NCI-H1417 treated with DMSO at 0.1 percent for 48 hours (cell line): Measurements from ENCODE around the gene COX6B2.

ENCODE experiments used
- DNase-seq: peaks from one replicate; lab custom pipeline; 2025; lab: John Stamatoyannopoulos, UW

COX6B2 gene

DNA sequence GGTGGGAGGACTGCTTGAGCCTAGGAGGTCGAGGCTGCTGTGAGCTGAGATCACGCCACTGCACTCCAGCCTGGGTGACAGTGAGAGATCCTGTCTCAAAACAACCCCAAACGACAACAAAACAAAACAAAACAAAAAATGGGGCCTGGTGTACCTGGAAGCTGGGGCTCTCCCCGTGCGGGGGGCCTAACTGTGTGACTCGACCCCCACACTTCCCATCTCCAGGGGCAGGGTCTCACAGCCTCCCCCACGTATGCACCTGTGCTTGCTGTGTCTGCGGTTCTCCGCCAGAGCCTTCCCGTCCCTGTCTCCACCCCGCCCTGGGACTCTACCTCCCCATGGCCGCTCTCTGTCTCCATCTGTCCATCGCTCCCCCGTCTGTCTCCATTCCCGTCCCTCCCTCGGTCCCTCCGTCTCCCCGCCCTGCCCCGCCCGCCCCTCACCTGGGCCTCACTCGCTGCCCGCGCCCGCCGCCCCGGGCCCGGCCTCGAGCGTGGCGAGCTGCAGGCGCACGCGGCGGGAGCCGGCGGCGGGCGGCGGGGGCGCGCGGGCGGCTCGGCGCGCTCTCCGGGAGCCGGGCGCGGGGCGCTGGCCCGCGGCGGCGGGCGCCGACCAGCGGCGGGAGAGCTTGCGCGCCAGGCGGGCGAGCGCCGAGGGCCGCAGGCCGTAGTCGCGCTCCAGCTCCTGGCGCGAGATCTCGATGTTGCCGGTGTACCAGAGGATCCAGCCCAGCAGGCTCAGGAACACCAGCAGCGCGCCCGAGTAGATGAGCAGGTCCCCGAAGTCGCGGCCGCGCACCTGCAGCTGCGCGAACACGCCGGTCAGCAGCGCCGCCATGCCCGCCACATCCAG, 29.0 kb upstream of the COX6B2 start:
- no peak for DNase-seq

GRCh38 chr19:55382522-55383054, 28.1 kb upstream of the COX6B2 start:
- no peak for DNase-seq

- no peak for DNase-seq
Measured at GRCh38 chr19:55382013-55382412, 27.5 kb upstream of the COX6B2 start.

DNA sequence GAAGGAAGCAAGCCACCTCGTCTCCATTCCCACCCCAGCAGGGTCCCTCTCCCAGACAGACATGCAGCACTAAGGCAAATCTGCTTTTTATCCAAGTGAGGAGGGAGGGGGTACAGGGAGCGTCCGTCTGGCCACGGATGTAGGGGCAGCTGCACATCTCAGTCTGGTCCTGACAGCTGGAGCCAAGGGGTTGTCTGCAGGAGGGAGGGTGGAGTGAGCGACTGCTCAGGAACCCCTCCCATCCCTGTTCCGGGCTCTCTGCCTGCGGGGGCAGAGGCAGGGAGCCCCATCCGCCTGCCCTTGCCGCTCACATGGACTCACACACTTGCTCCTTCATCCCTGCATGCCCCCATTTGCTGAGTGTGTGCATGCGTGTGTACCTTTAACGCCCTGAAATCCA, 24.7 kb upstream of the COX6B2 start:
- DNase-seq: no peak

GRCh38 chr19:55377356-55378131, 23.0 kb upstream of the COX6B2 start:
- DNase-seq: no peak

- no peak for DNase-seq
Measured at GRCh38 chr19:55376241-55376933, 21.9 kb upstream of the COX6B2 start, which contains the start of gene TMEM190. Gene TMEM190, plus strand, starts transcription at chr19:55376826. Its CDS starts 28 bp downstream, at chr19:55376854.

- no peak for DNase-seq
Measured at GRCh38 chr19:55373993-55374757, 19.7 kb upstream of the COX6B2 start.

DNA sequence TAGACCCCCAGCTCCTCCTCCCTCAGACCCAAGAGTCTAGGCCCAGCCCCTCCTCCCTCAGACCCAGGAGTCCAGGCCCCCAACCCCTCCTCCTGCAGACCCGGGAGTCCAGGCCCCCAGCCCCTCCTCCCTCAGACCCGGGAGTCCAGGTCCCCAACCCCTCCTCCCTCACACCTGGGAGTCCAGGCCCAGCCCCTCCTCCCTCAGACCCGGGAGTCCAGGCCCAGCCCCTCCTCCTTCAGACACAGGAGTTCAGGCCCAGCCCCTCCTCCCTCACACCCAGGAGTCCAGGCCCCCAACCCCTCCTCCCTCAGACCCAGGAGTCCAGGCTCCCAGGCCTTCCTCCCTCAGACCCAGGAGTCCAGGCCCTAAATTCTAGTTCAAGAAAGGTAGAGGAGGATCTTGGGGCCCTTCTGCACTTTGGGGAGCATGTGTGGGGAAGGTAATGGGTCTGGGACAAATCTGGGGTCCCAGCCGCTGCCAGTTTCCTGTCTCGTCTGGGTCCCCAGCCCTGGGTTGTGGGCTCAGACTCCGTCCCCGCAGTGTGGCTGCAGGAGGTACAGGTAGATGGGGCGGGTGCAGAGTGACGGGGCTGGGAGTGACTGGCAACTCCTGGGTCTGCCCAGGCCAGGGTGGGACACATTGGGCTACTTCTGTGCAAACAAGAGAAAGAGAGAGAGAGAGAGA, 18.9 kb upstream of the COX6B2 start:
- DNase-seq: no peak

DNA sequence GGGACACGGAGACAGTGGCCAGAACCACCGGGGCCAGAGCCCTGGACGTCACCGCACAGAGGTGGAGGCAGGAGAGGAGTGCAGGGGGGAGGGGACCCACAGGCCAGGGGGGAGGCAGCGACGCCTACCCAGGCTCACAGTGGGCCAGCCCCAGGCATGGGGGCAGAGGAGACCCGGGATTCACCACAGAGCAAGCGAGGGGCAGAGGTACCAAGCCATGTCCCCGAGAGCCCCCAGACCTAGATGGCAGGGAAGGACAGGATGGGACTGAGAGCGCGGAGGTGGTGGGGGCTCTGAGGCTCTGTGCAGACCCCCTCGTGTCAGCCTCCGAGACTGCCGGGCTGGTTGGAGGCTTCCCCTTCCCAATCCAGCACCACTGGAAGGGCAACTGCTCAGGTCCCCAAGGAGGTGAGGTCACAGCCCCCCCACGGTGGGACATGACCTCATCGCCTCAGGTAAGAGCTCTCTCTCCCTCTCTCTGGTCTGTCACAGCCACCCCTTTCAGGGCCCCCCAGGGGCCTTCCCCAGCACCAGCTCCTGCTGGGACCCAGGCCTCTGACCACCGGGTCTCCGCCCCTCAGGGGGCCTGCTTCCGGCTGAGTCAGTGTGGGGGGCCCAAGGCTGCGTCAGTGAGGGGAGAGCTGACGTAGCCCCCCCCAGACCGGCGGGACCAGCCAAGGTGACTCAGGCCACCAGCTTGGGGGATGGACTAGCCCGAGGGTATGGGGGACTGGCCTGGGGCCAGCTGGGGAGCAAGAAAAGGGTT, 18.0 kb upstream of the COX6B2 start:
- no peak for DNase-seq

- no peak for DNase-seq
Measured at GRCh38 chr19:55370305-55370988, 15.9 kb upstream of the COX6B2 start, which contains the start of gene IL11. Gene IL11, minus strand, starts transcription at chr19:55370463. Its CDS starts 153 bp downstream, at chr19:55370310.

GRCh38 chr19:55369653-55370304, 15.3 kb upstream of the COX6B2 start:
- no peak for DNase-seq

GRCh38 chr19:55368701-55369563, 14.4 kb upstream of the COX6B2 start:
- no peak for DNase-seq

- no peak for DNase-seq
Measured at GRCh38 chr19:55368106-55368505, 13.6 kb upstream of the COX6B2 start.

- DNase-seq: no peak
Measured at GRCh38 chr19:55366790-55367189, 12.3 kb upstream of the COX6B2 start.

GRCh38 chr19:55365964-55366363, 11.4 kb upstream of the COX6B2 start:
- DNase-seq: no peak

- no peak for DNase-seq
Measured at GRCh38 chr19:55365245-55365644, 10.7 kb upstream of the COX6B2 start.

DNA sequence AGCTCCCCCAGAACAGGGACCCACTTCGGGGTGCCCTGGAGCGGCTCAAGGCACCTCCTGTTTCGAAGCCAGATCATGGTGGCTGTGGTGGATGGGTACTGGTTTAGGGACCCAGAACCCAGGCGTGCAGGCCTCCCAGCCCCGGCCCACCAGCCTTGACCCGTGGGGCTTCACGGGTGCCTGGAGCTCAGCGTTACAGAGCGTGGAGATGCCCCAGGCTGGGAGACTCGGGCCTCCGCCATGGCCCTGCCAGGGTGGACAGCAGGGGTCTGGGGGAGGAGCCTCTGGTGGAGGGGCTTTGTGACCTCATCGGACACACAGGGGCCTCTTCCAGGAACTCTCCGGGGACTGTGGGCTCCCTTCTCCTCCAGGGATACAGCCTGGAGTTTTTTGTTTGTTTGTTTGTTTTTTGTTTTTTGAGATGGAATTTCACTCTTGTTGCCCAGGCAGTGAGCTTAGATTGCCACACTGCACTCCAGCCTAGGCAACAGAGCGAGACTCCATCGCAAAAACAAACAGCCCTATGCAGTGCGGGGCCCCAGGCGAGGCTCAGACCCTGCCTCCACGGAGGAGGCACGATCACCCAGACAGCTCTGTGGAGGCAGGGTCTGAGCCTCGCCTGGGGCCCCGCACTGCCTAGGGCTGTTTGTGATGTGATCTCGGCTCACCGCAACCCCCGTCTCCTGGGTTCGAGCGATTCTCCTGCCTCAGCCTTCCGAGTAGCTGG, 8.6 kb upstream of the COX6B2 start, which contains the start of gene GARIN5B:
Gene GARIN5B, minus strand, starts transcription at position 271 of the 727 bp plus-strand sequence. Its CDS starts 194 bp downstream, at position 77.
- no peak for DNase-seq
